ENCODE results near the gene PACRG.

DNA sequence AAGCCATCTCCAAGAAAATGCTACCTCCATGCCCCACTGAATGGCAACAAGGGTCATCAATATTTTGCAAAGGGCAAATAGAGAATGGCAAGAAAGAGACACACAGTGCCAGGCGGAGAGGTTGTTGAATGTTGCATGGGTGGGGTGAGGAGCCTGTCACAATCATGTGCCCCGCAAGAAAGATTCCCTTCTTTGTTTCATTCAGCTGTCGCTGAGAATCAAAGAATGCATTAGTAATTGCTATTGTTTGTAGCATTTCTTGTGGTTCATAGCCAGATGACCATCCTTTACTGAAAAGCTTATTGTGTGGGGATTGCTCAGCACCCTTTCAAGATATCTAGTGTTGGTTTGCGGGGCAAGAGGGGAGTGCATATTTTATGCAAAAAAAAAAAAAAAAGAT lies 520.3 kb downstream of the PACRG start:
- TF ChIP-seq, protein P1, sequence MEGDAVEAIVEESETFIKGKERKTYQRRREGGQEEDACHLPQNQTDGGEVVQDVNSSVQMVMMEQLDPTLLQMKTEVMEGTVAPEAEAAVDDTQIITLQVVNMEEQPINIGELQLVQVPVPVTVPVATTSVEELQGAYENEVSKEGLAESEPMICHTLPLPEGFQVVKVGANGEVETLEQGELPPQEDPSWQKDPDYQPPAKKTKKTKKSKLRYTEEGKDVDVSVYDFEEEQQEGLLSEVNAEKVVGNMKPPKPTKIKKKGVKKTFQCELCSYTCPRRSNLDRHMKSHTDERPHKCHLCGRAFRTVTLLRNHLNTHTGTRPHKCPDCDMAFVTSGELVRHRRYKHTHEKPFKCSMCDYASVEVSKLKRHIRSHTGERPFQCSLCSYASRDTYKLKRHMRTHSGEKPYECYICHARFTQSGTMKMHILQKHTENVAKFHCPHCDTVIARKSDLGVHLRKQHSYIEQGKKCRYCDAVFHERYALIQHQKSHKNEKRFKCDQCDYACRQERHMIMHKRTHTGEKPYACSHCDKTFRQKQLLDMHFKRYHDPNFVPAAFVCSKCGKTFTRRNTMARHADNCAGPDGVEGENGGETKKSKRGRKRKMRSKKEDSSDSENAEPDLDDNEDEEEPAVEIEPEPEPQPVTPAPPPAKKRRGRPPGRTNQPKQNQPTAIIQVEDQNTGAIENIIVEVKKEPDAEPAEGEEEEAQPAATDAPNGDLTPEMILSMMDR (IDR thresholded peaks at IDR 0.05): no peak
- no peak for TF ChIP-seq POLR2A (IDR thresholded peaks at IDR 0.05)
